Activated naive CD8-positive, alpha-beta T cell treated with anti-CD3 and anti-CD28 coated beads, Interleukin-2, amount 50 U/mL, for 24 hours (primary cell): Measurements from ENCODE around the gene ACR.

ENCODE experiments used
- ATAC-seq: fragments of 150-1000 bp; cut with Tn5 transposase; one replicate; pipeline ENCODE4 v1.10.0; 2021
- DNase-seq: peaks from one replicate; pipeline ENCODE4 v3.0.0; 2021
- H3K27ac Mint-ChIP-seq: one replicate; pipeline ENCODE4 v1.8.0; 2021; ENCODE audit warnings: mild to moderate bottlenecking, mixed read lengths
- H3K27me3 Mint-ChIP-seq: one replicate; pipeline ENCODE4 v1.8.0; 2021; ENCODE audit warnings: mixed read lengths
- H3K36me3 Mint-ChIP-seq: one replicate; pipeline ENCODE4 v1.8.0; 2021; ENCODE audit warnings: low read depth, mixed read lengths
- H3K4me1 Mint-ChIP-seq: one replicate; pipeline ENCODE4 v1.8.0; 2021; ENCODE audit warnings: mixed read lengths
- H3K4me3 Mint-ChIP-seq: one replicate; pipeline ENCODE4 v1.8.0; 2021; ENCODE audit warnings: mild to moderate bottlenecking, moderate library complexity, mixed read lengths
- H3K9me3 Mint-ChIP-seq: one replicate; pipeline ENCODE4 v1.8.0; 2021; ENCODE audit warnings: mixed read lengths

The ACR gene

GRCh38 chr22:50720301-50721256 is 17.4 kb upstream of the ACR start:
- no peak for DNase-seq
- ATAC-seq: no peak
- H3K27me3 Mint-ChIP-seq: no peaks in the 10 kb centered on the region
- H3K4me1 Mint-ChIP-seq: no peaks in the 10 kb centered on the region
- H3K27ac Mint-ChIP-seq: no peak overlapping the region
- H3K4me3 Mint-ChIP-seq: no peak overlapping the region
- no peaks in the 10 kb centered on the region for H3K36me3 Mint-ChIP-seq
- H3K9me3 Mint-ChIP-seq: no peaks in the 10 kb centered on the region

GRCh38 chr22:50721257-50721844 is 16.7 kb upstream of the ACR start:
- Mint-ChIP-seq H3K4me1 (no peaks in the 10 kb centered on the region), H3K9me3 (no peaks in the 10 kb centered on the region), H3K27me3 (no peaks in the 10 kb centered on the region), H3K36me3 (no peaks in the 10 kb centered on the region), H3K4me3 (no peak overlapping the region), H3K27ac (no peak overlapping the region)
- ATAC-seq (no peak), DNase-seq (no peak)

GRCh38 chr22:50722048-50722701 is 15.8 kb upstream of the ACR start:
- Mint-ChIP-seq H3K36me3 (no peaks in the 10 kb centered on the region), H3K4me1 (no peaks in the 10 kb centered on the region), H3K9me3 (no peaks in the 10 kb centered on the region), H3K27ac (no peak overlapping the region), H3K4me3 (no peak overlapping the region), H3K27me3 (no peaks in the 10 kb centered on the region)
- DNase-seq (no peak), ATAC-seq (no peak)

GRCh38 chr22:50722716-50723428 is 15.1 kb upstream of the ACR start:
- no peaks in the 10 kb centered on the region for H3K27me3 Mint-ChIP-seq
- DNase-seq (no peak), ATAC-seq (no peak)
- H3K4me1 Mint-ChIP-seq: no peaks in the 10 kb centered on the region
- H3K9me3 Mint-ChIP-seq: no peaks in the 10 kb centered on the region
- H3K4me3 Mint-ChIP-seq: no peak overlapping the region
- no peak overlapping the region for H3K27ac Mint-ChIP-seq
- no peaks in the 10 kb centered on the region for H3K36me3 Mint-ChIP-seq

DNA sequence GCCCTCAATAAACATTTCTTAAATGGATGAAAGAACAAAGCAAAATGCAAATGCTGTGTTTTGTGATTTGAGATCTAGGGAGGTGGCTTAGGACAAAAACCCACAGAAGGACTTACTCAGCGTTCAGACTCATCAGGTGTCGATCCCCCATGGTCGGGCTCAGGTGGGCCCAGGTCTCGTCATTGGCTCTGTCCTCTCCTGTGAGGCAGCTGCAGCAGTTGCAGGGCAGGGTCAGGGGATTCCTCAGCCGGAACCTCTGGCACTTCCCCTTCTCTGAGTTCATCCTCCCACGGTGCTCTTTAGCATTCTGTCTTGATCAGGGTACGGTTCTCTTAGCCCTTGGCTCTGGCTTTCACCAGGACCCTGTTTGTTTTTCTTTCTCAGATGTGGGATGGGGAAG is 14.0 kb upstream of the ACR start:
- no peak overlapping the region for H3K27ac Mint-ChIP-seq
- H3K4me1 Mint-ChIP-seq: no peaks in the 10 kb centered on the region
- no peaks in the 10 kb centered on the region for H3K27me3 Mint-ChIP-seq
- DNase-seq: no peak
- no peak for ATAC-seq
- H3K4me3 Mint-ChIP-seq: no peak overlapping the region
- no peaks in the 10 kb centered on the region for H3K9me3 Mint-ChIP-seq
- no peaks in the 10 kb centered on the region for H3K36me3 Mint-ChIP-seq

- ATAC-seq (no peak), DNase-seq (no peak)
- no peaks in the 10 kb centered on the region for H3K9me3 Mint-ChIP-seq
- H3K4me3 Mint-ChIP-seq: no peak overlapping the region
- H3K27me3 Mint-ChIP-seq: no peaks in the 10 kb centered on the region
- no peaks in the 10 kb centered on the region for H3K36me3 Mint-ChIP-seq
- no peak overlapping the region for H3K27ac Mint-ChIP-seq
- H3K4me1 Mint-ChIP-seq: no peaks in the 10 kb centered on the region
Observed at GRCh38 chr22:50724616-50725015, 13.4 kb upstream of the ACR start.

DNA sequence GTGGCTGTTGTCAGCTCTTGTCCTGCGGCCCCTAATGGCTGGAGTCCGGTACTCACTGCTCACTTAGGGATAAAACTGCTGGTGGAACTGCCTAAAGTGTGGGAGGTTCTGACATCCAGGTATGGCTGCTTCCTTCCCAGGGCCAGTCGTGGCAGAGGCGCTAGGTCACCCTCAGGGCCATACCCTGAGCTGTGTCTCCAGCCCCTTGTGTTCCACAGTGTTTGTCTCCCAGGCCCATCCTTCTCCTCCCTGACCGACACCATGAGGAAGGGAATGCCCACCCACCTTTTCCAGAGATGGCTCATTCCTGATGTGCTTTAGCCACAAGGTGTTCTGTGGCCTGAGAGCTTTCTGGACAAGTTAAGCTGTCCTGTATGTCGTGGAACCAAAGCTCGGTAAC is 12.4 kb upstream of the ACR start:
- H3K36me3 Mint-ChIP-seq: no peaks in the 10 kb centered on the region
- DNase-seq (no peak), ATAC-seq (no peak)
- no peak overlapping the region for H3K4me3 Mint-ChIP-seq
- H3K27me3 Mint-ChIP-seq: no peaks in the 10 kb centered on the region
- no peaks in the 10 kb centered on the region for H3K9me3 Mint-ChIP-seq
- H3K4me1 Mint-ChIP-seq: no peaks in the 10 kb centered on the region
- no peak overlapping the region for H3K27ac Mint-ChIP-seq

- no peak overlapping the region for H3K4me3 Mint-ChIP-seq
- no peak overlapping the region for H3K27ac Mint-ChIP-seq
- no peaks in the 10 kb centered on the region for H3K9me3 Mint-ChIP-seq
- H3K4me1 Mint-ChIP-seq: no peaks in the 10 kb centered on the region
- H3K27me3 Mint-ChIP-seq: no peaks in the 10 kb centered on the region
- DNase-seq (no peak), ATAC-seq (no peak)
- no peaks in the 10 kb centered on the region for H3K36me3 Mint-ChIP-seq
Observed at GRCh38 chr22:50726643-50727340, 11.2 kb upstream of the ACR start.

- Mint-ChIP-seq H3K9me3 (no peaks in the 10 kb centered on the region), H3K27me3 (no peaks in the 10 kb centered on the region), H3K4me1 (peaks cover 2% of the 10 kb centered on the region), H3K27ac (no peak overlapping the region), H3K36me3 (no peaks in the 10 kb centered on the region), H3K4me3 (no peak overlapping the region)
- no peak for DNase-seq
- no peak for ATAC-seq
Observed at GRCh38 chr22:50727678-50728522, 10.1 kb upstream of the ACR start.

- ATAC-seq (no peak), DNase-seq (no peak)
- Mint-ChIP-seq H3K27me3 (no peaks in the 10 kb centered on the region), H3K9me3 (no peaks in the 10 kb centered on the region), H3K27ac (no peak overlapping the region), H3K4me3 (no peak overlapping the region), H3K36me3 (no peaks in the 10 kb centered on the region), H3K4me1 (peaks cover 2% of the 10 kb centered on the region)
Observed at GRCh38 chr22:50728523-50728931, 9.5 kb upstream of the ACR start.

DNA sequence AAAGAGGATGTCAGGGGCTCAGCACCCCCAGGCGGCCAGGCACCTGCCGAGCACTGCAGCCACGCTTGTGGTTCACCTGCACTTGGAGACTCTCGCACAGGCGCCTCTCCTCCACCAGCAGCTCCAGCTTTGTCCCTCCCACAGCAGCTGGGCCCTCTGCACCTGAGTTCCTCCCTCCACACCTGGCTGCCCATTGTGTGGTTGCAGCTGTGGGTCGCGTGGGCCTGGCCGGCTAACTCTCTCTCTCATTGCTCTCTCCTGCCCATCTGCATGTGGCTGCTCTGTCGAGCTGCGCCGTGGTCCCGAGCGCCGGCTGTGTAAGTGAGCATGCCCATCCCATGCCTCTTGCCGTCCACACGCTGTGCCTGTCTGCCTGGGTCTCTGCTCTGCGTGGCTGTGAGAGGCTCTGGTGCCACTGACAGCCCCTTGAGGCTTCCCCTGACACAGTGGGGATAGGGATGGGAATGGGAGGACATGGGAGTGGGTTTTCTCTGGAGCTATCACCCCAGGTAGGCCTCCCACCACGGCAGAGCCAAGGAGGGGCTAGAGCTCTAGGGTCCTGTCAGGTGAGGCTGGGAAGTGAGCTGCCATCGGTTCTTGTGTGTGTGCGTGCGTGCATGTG is 8.5 kb upstream of the ACR start:
- H3K27ac Mint-ChIP-seq: no peak overlapping the region
- no peaks in the 10 kb centered on the region for H3K36me3 Mint-ChIP-seq
- no peaks in the 10 kb centered on the region for H3K9me3 Mint-ChIP-seq

GRCh38 chr22:50730013-50730891 is 7.8 kb upstream of the ACR start:
- peaks cover 2% of the 10 kb centered on the region for H3K4me1 Mint-ChIP-seq
- no peak for ATAC-seq
- no peak overlapping the region for H3K27ac Mint-ChIP-seq

More for the DNA sequence above, 8.5 kb upstream of the ACR start:
- Mint-ChIP-seq H3K4me1 (peaks cover 2% of the 10 kb centered on the region), H3K4me3 (no peak overlapping the region), H3K27me3 (no peaks in the 10 kb centered on the region)
- no peak for ATAC-seq
- DNase-seq: no peak

More at GRCh38 chr22:50730013-50730891, 7.8 kb upstream of the ACR start:
- Mint-ChIP-seq H3K36me3 (no peaks in the 10 kb centered on the region), H3K9me3 (no peaks in the 10 kb centered on the region), H3K4me3 (no peak overlapping the region), H3K27me3 (no peaks in the 10 kb centered on the region)
- no peak for DNase-seq
